GM21390 (cell line): Measurements from ENCODE around the gene STARD9.
"Not testable (repeated sequence)": the region's sequence is repeated elsewhere in the genome, so short reads cannot be mapped to it uniquely, and the experiment has no call there.

Experiments used
- ATAC-seq: cut with Tn5 transposase; IDR thresholded peaks from one replicate; pipeline ENCODE4 v1.9.1; 2021; ENCODE audit not compliant: unreplicated experiment

STARD9 gene

GRCh38 chr15:42759093-42759492 lies 183.7 kb downstream of the STARD9 start:
- ATAC-seq: no peak

- ATAC-seq: no peak
These were observed 185.4 kb downstream of the STARD9 start for GRCh38 chr15:42760759-42761158.

- not testable (repeated sequence) for ATAC-seq
These were observed 186.4 kb downstream of the STARD9 start for GRCh38 chr15:42761813-42762212.

- not testable (repeated sequence) for ATAC-seq
These were observed 188.8 kb downstream of the STARD9 start for GRCh38 chr15:42764154-42764731.

GRCh38 chr15:42766109-42766508 lies 190.7 kb downstream of the STARD9 start:
- ATAC-seq: not testable (repeated sequence)
